Liver (tissue), 9 donors: ENCODE results near the gene SNAI3. TPM values are rescaled to one million over a fixed set of nuclear protein-coding genes. Genes with fewer than 3 reads are reported as not detected.
A peak's percentile ranks its signal among the peaks of the same experiment; 100 is the strongest.
"Not testable (repeated sequence)": the region's sequence is repeated elsewhere in the genome, so short reads cannot be mapped to it uniquely, and the experiment has no call there.

ENCODE experiments used
- DNase-seq: peaks from one replicate; pipeline ENCODE4 v3.0.0-alpha.2; 2017; ENCODE audit warnings: low spot score
- H3K27ac ChIP-seq, 2 donors: one replicate each; pipeline ENCODE4 v1.7.0; 2013; ENCODE audit warnings: inconsistent platforms in 2 of 2, low read length in 2 of 2, control low read depth in 1 of 2, low read depth in 1 of 2, mild to moderate bottlenecking in 1 of 2
- H3K27me3 ChIP-seq, 4 donors: one replicate each; pipeline versions ENCODE4 v1.6.1 to v1.7.0; 2013; ENCODE audit warnings: low read length in 3 of 4, inconsistent platforms in 1 of 4, mild to moderate bottlenecking in 1 of 4, moderate library complexity in 1 of 4; ENCODE audit not compliant: control insufficient read depth in 4 of 4, insufficient read depth in 4 of 4
- H3K36me3 ChIP-seq, 4 donors: one replicate each; pipeline versions ENCODE4 v1.6.1 to v1.7.0; 2013; ENCODE audit warnings: low read length in 3 of 4, mild to moderate bottlenecking in 3 of 4, low read depth in 1 of 4, moderate library complexity in 1 of 4; ENCODE audit not compliant: control insufficient read depth in 4 of 4, insufficient read depth in 3 of 4
- H3K4me1 ChIP-seq, 4 donors: one replicate each; pipeline versions ENCODE4 v1.6.1 to v1.7.0; 2013; ENCODE audit warnings: low read length in 3 of 4, mild to moderate bottlenecking in 3 of 4, moderate library complexity in 1 of 4; ENCODE audit not compliant: control insufficient read depth in 4 of 4, insufficient read depth in 4 of 4
- H3K4me3 ChIP-seq, 3 donors: one replicate each; pipeline versions ENCODE4 v1.6.1 to v1.7.0; 2013; ENCODE audit warnings: low read length in 3 of 3, control low read depth in 1 of 3, low read depth in 1 of 3, mild to moderate bottlenecking in 1 of 3
- H3K9ac ChIP-seq, 2 donors: one replicate each; pipeline ENCODE4 v1.7.0; 2013; ENCODE audit warnings: low read length in 2 of 2, mild to moderate bottlenecking in 2 of 2, moderate library complexity in 2 of 2, control low read depth in 1 of 2, low read depth in 1 of 2
- H3K9me3 ChIP-seq, 4 donors: one replicate each; pipeline versions ENCODE4 v1.6.1 to v1.7.0; 2013; ENCODE audit warnings: low read length in 3 of 4; ENCODE audit not compliant: control insufficient read depth in 4 of 4
- EGR1 ChIP-seq, 2 donors: IDR thresholded peaks; 2 replicates each; pipeline ENCODE4 v1.6.1; 2016 to 2018; ENCODE audit warnings: antibody characterized with exemption in 2 of 2, low read depth in 2 of 2
- GABPA ChIP-seq, 2 donors: IDR thresholded peaks in 1 of 2; conservative IDR thresholded peaks in 1 of 2; 2 replicates each; pipeline ENCODE4 v1.6.1; 2016; ENCODE audit warnings: antibody characterized with exemption in 2 of 2, mild to moderate bottlenecking in 1 of 2, moderate library complexity in 1 of 2
- HNF4A ChIP-seq, 2 donors: conservative IDR thresholded peaks; 2 replicates each; pipeline ENCODE4 v1.6.1; 2016; ENCODE audit warnings: antibody characterized with exemption in 2 of 2, mild to moderate bottlenecking in 2 of 2
- HNF4G ChIP-seq: IDR thresholded peaks from 2 replicates; pipeline ENCODE4 v1.6.1; 2016; ENCODE audit warnings: antibody characterized with exemption
- JUND ChIP-seq, 2 donors: IDR thresholded peaks; 2 replicates each; pipeline ENCODE4 v1.6.1; 2016; ENCODE audit warnings: antibody characterized with exemption in 2 of 2
- NR2F2 ChIP-seq: IDR thresholded peaks from 2 replicates; pipeline ENCODE4 v1.6.1; 2016; ENCODE audit warnings: antibody characterized with exemption
- RAD21 ChIP-seq, 2 donors: IDR thresholded peaks; 2 replicates each; pipeline ENCODE4 v1.6.1; 2016; ENCODE audit warnings: antibody characterized with exemption in 2 of 2, mild to moderate bottlenecking in 2 of 2
- RXRA ChIP-seq, 2 donors: IDR thresholded peaks; 2 replicates each; pipeline ENCODE4 v1.6.1; 2017 to 2018; ENCODE audit warnings: antibody characterized with exemption in 2 of 2, mild to moderate bottlenecking in 1 of 2
- SP1 ChIP-seq: IDR thresholded peaks from 2 replicates; pipeline ENCODE4 v1.6.1; 2018; ENCODE audit warnings: antibody characterized with exemption, mild to moderate bottlenecking
- YY1 ChIP-seq: IDR thresholded peaks from 2 replicates; pipeline ENCODE4 v1.6.1; 2016; ENCODE audit warnings: antibody characterized with exemption, mild to moderate bottlenecking
- WGBS: extraction: QIAGEN DNeasy Blood & Tissue Kit; methylation state at CpG from one replicate; pipeline ENCODE4 v1.1.7; 2013; 5-methylcytosine and 5-hydroxymethylcytosine counted together
- polyA plus RNA-seq, 2 donors: library from polyadenylated mRNA; stranded (reverse) in 1 of 2; unstranded in 1 of 2; fragments of 200-250 nt in 1 of 2; fragments of >200 nt in 1 of 2; fragmentation: Nextera tagmentation in 1 of 2; extraction: Ambion mirVana in 1 of 2; gene quantifications; one replicate each; pipeline versions ENCODE4 v1.2.1 to v1.2.3, GENCODE V29; 2013 to 2015
- total RNA-seq, 2 donors: library from RNA; depleted of rRNA; stranded (reverse); fragments of >200 nt; gene quantifications; one replicate each; pipeline ENCODE4 v1.2.3, GENCODE V29; 2014
- TF ChIP-seq, protein P1 (sequence below): fragments of 150-350 bp; IDR thresholded peaks from 2 replicates; pipeline ENCODE4 v1.5.1; 2017; ENCODE audit warnings: improper control_type of control experiment, low read depth, low read length; ENCODE audit not compliant: missing input control
- TF ChIP-seq, protein P2 (sequence below): IDR thresholded peaks from 2 replicates; pipeline ENCODE4 v1.6.1; 2016; ENCODE audit warnings: antibody characterized with exemption
- TF ChIP-seq, protein P3 (sequence below): IDR thresholded peaks from 2 replicates; pipeline ENCODE4 v1.6.1; 2016; ENCODE audit warnings: antibody characterized with exemption, mild to moderate bottlenecking
- donor health status: healthy.
- donor health status: healthy.
- donor health status: healthy.
- donor health status: healthy.
- donor health status: healthy.

SNAI3 gene
- total and polyA plus RNA-seq, 4 donors = 0.05 to 0.48 (median 0.20) TPM

- H3K36me3 ChIP-seq = not testable (repeated sequence)
Measured at GRCh38 chr16:88669493-88669892, 16.8 kb downstream of the SNAI3 start.

GRCh38 chr16:88667461-88667860, 18.8 kb downstream of the SNAI3 start:
- 78% methylated on average over 5 of the region's 5 CpGs for WGBS
- no peak overlapping the region for H3K4me3 ChIP-seq
- no peaks in the 10 kb centered on the region for H3K27me3 ChIP-seq
- H3K27ac ChIP-seq = no peak overlapping the region
- peaks cover 0 to 2% (median 0%) of the 10 kb centered on the region in 4 donors for H3K36me3 ChIP-seq
- peaks cover 8 to 24% (median 20%) of the 10 kb centered on the region in 4 donors for H3K4me1 ChIP-seq
- TF ChIP-seq, protein P1, sequence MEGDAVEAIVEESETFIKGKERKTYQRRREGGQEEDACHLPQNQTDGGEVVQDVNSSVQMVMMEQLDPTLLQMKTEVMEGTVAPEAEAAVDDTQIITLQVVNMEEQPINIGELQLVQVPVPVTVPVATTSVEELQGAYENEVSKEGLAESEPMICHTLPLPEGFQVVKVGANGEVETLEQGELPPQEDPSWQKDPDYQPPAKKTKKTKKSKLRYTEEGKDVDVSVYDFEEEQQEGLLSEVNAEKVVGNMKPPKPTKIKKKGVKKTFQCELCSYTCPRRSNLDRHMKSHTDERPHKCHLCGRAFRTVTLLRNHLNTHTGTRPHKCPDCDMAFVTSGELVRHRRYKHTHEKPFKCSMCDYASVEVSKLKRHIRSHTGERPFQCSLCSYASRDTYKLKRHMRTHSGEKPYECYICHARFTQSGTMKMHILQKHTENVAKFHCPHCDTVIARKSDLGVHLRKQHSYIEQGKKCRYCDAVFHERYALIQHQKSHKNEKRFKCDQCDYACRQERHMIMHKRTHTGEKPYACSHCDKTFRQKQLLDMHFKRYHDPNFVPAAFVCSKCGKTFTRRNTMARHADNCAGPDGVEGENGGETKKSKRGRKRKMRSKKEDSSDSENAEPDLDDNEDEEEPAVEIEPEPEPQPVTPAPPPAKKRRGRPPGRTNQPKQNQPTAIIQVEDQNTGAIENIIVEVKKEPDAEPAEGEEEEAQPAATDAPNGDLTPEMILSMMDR = no peak
- TF ChIP-seq SP1 (no peak), NR2F2 (no peak), GABPA (IDR thresholded peaks at IDR 0.05 in 1 of 2, conservative IDR thresholded peaks at IDR 0.05 in 1 of 2) (no peak), JUND (IDR thresholded peaks at IDR 0.05) (no peak), RXRA (IDR thresholded peaks at IDR 0.05) (no peak), RAD21 (IDR thresholded peaks at IDR 0.05) (peak in 1 of 2 donors; percentile 37)
- TF ChIP-seq, protein P2, sequence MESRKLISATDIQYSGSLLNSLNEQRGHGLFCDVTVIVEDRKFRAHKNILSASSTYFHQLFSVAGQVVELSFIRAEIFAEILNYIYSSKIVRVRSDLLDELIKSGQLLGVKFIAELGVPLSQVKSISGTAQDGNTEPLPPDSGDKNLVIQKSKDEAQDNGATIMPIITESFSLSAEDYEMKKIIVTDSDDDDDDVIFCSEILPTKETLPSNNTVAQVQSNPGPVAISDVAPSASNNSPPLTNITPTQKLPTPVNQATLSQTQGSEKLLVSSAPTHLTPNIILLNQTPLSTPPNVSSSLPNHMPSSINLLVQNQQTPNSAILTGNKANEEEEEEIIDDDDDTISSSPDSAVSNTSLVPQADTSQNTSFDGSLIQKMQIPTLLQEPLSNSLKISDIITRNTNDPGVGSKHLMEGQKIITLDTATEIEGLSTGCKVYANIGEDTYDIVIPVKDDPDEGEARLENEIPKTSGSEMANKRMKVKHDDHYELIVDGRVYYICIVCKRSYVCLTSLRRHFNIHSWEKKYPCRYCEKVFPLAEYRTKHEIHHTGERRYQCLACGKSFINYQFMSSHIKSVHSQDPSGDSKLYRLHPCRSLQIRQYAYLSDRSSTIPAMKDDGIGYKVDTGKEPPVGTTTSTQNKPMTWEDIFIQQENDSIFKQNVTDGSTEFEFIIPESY = no peak
- TF ChIP-seq, protein P3, sequence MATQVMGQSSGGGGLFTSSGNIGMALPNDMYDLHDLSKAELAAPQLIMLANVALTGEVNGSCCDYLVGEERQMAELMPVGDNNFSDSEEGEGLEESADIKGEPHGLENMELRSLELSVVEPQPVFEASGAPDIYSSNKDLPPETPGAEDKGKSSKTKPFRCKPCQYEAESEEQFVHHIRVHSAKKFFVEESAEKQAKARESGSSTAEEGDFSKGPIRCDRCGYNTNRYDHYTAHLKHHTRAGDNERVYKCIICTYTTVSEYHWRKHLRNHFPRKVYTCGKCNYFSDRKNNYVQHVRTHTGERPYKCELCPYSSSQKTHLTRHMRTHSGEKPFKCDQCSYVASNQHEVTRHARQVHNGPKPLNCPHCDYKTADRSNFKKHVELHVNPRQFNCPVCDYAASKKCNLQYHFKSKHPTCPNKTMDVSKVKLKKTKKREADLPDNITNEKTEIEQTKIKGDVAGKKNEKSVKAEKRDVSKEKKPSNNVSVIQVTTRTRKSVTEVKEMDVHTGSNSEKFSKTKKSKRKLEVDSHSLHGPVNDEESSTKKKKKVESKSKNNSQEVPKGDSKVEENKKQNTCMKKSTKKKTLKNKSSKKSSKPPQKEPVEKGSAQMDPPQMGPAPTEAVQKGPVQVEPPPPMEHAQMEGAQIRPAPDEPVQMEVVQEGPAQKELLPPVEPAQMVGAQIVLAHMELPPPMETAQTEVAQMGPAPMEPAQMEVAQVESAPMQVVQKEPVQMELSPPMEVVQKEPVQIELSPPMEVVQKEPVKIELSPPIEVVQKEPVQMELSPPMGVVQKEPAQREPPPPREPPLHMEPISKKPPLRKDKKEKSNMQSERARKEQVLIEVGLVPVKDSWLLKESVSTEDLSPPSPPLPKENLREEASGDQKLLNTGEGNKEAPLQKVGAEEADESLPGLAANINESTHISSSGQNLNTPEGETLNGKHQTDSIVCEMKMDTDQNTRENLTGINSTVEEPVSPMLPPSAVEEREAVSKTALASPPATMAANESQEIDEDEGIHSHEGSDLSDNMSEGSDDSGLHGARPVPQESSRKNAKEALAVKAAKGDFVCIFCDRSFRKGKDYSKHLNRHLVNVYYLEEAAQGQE = no peak
- H3K9me3 ChIP-seq = no peaks in the 10 kb centered on the region
- no peak for DNase-seq
- H3K9ac ChIP-seq = no peak overlapping the region

More at GRCh38 chr16:88669493-88669892, 16.8 kb downstream of the SNAI3 start:
- H3K4me1 ChIP-seq = peaks cover 2 to 13% (median 12%) of the 10 kb centered on the region in 4 donors
- not testable (repeated sequence) for H3K27ac ChIP-seq, H3K27me3 ChIP-seq, H3K4me3 ChIP-seq, H3K9ac ChIP-seq, DNase-seq, H3K9me3 ChIP-seq
- 95% methylated on average over 8 of the region's 8 CpGs for WGBS

DNA sequence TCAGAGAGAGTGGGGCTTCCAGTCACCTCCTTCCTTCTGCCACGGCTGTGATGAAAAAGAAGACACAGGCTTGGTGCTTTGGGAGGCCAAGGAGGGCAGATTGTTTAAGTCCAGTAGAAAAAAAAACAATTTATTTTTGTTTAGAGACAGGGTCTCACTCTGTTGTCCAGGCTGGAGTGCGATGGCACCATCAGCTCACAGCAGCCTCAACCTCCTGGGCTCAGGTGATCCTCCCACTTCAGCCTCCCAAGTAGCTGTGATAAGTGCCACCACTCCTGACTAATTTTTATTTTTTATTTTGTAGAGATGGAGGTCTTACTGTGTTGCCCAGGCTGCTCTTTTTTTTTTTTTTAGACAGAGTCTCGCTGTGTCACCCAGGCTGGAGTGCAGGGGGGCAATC, 20.7 kb downstream of the SNAI3 start:
- Histone ChIP-seq H3K4me1 (peaks cover 8 to 38% (median 25%) of the 10 kb centered on the region in 4 donors), H3K9ac (no peak overlapping the region), H3K27ac (peak overlapping the region; percentile 43 to 85), H3K27me3 (no peaks in the 10 kb centered on the region), H3K36me3 (peaks cover 0 to 2% (median 0%) of the 10 kb centered on the region in 4 donors), H3K9me3 (no peaks in the 10 kb centered on the region), H3K4me3 (no peak overlapping the region)
- DNase-seq = no peak
- WGBS = 88% methylated on average over 3 of the region's 3 CpGs
- TF ChIP-seq RAD21 (IDR thresholded peaks at IDR 0.05) (no peak), HNF4G (no peak), SP1 (no peak), YY1 (no peak), JUND (IDR thresholded peaks at IDR 0.05) (no peak), GABPA (IDR thresholded peaks at IDR 0.05 in 1 of 2, conservative IDR thresholded peaks at IDR 0.05 in 1 of 2) (no peak), RXRA (IDR thresholded peaks at IDR 0.05) (no peak), HNF4A (conservative IDR thresholded peaks at IDR 0.05) (no peak), EGR1 (IDR thresholded peaks at IDR 0.05; ENCODE audit: low read depth in 2 of 2) (no peak), NR2F2 (no peak)
- TF ChIP-seq, protein P3 = no peak
- TF ChIP-seq, protein P2 = no peak
